ENCODE data around the gene STON2.

Gene STON2

GRCh38 chr14:81351205-81351604 lies 48.9 kb downstream of the STON2 start:
- no peak for TF ChIP-seq CTCF (conservative IDR thresholded peaks at IDR 0.05; ENCODE audit: control insufficient read depth, insufficient read depth, low read depth, low read length)
- no peak overlapping the region for H3K4me3 ChIP-seq (ENCODE audit: control insufficient read depth, low read depth, low read length)
- DNase-seq (ENCODE audit: low read depth) = no peak

- no peak overlapping the region for H3K4me3 ChIP-seq (ENCODE audit: control insufficient read depth, low read depth, low read length)
- TF ChIP-seq CTCF (conservative IDR thresholded peaks at IDR 0.05; ENCODE audit: control insufficient read depth, insufficient read depth, low read depth, low read length) = no peak
- DNase-seq (ENCODE audit: low read depth) = no peak
Measured at GRCh38 chr14:81350344-81351130, 49.6 kb downstream of the STON2 start.

- no peak overlapping the region for H3K4me3 ChIP-seq (ENCODE audit: control insufficient read depth, low read depth, low read length)
- no peak for DNase-seq (ENCODE audit: low read depth)
- no peak for TF ChIP-seq CTCF (conservative IDR thresholded peaks at IDR 0.05; ENCODE audit: control insufficient read depth, insufficient read depth, low read depth, low read length)
Measured at GRCh38 chr14:81348061-81348460, 52.1 kb downstream of the STON2 start.

GRCh38 chr14:81345781-81346180 lies 54.3 kb downstream of the STON2 start:
- no peak for TF ChIP-seq CTCF (conservative IDR thresholded peaks at IDR 0.05; ENCODE audit: control insufficient read depth, insufficient read depth, low read depth, low read length)
- no peak overlapping the region for H3K4me3 ChIP-seq (ENCODE audit: control insufficient read depth, low read depth, low read length)
- no peak for DNase-seq (ENCODE audit: low read depth)

GRCh38 chr14:81344481-81345160 lies 55.5 kb downstream of the STON2 start:
- no peak for TF ChIP-seq CTCF (conservative IDR thresholded peaks at IDR 0.05; ENCODE audit: control insufficient read depth, insufficient read depth, low read depth, low read length)
- DNase-seq (ENCODE audit: low read depth) = no peak
- no peak overlapping the region for H3K4me3 ChIP-seq (ENCODE audit: control insufficient read depth, low read depth, low read length)

- no peak for TF ChIP-seq CTCF (conservative IDR thresholded peaks at IDR 0.05; ENCODE audit: control insufficient read depth, insufficient read depth, low read depth, low read length)
- H3K4me3 ChIP-seq (ENCODE audit: control insufficient read depth, low read depth, low read length) = no peak overlapping the region
- no peak for DNase-seq (ENCODE audit: low read depth)
Measured at GRCh38 chr14:81343701-81344100, 56.4 kb downstream of the STON2 start.

All from fibroblast of mammary gland (primary cell).